Osteocyte (in vitro differentiated cells): ENCODE results near the gene SART3. TPM values are rescaled to one million over a fixed set of nuclear protein-coding genes. Genes with fewer than 3 reads are reported as not detected.

Experiments used
- DNase-seq: peaks from one replicate; pipeline ENCODE4 v3.0.0; 2021; ENCODE audit warnings: mixed read lengths; ENCODE audit not compliant: unreplicated experiment; ENCODE audit errors: extremely low spot score
- H3K27ac Mint-ChIP-seq: one replicate; pipeline ENCODE4 v1.8.0; 2021; ENCODE audit warnings: mild to moderate bottlenecking, mixed read lengths; ENCODE audit not compliant: unreplicated experiment
- H3K27me3 Mint-ChIP-seq: one replicate; pipeline ENCODE4 v1.8.0; 2021; ENCODE audit warnings: mixed read lengths; ENCODE audit not compliant: unreplicated experiment
- H3K36me3 Mint-ChIP-seq: one replicate; pipeline ENCODE4 v1.8.0; 2021; ENCODE audit warnings: mixed read lengths; ENCODE audit not compliant: unreplicated experiment
- H3K4me1 Mint-ChIP-seq: one replicate; pipeline ENCODE4 v1.8.0; 2021; ENCODE audit warnings: mixed read lengths; ENCODE audit not compliant: unreplicated experiment
- H3K4me3 Mint-ChIP-seq: one replicate; pipeline ENCODE4 v1.8.0; 2021; ENCODE audit warnings: mild to moderate bottlenecking, moderate library complexity, mixed read lengths; ENCODE audit not compliant: unreplicated experiment
- H3K9me3 Mint-ChIP-seq: one replicate; pipeline ENCODE4 v1.8.0; 2021; ENCODE audit warnings: mixed read lengths; ENCODE audit not compliant: unreplicated experiment
- CTCF ChIP-seq: fragments of 200-600 bp; sonication (generic); IDR thresholded peaks from 2 replicates; pipeline ENCODE4 v1.5.0; 2021; ENCODE audit warnings: antibody characterized with exemption, mild to moderate bottlenecking, moderate library complexity
- total RNA-seq: library from RNA; stranded (reverse); gene quantifications from 2 replicates; pipeline ENCODE4 v1.2.1, GENCODE V29; 2021

The SART3 gene
- total RNA-seq, 1 donor from 2014 or later = 47.2 TPM

GRCh38 chr12:108538616-108539195 lies 22.3 kb downstream of the SART3 start:
- Mint-ChIP-seq H3K27me3 (no peaks in the 10 kb centered on the region), H3K4me3 (no peak overlapping the region), H3K9me3 (no peaks in the 10 kb centered on the region), H3K27ac (no peak overlapping the region), H3K36me3 (peaks cover 46% of the 10 kb centered on the region), H3K4me1 (peaks cover 7% of the 10 kb centered on the region)
- TF ChIP-seq CTCF = no peak
- DNase-seq = no peak

GRCh38 chr12:108538146-108538545 lies 22.8 kb downstream of the SART3 start:
- Mint-ChIP-seq H3K4me1 (peaks cover 7% of the 10 kb centered on the region), H3K9me3 (no peaks in the 10 kb centered on the region), H3K4me3 (no peak overlapping the region), H3K27me3 (no peaks in the 10 kb centered on the region), H3K36me3 (peaks cover 44% of the 10 kb centered on the region), H3K27ac (no peak overlapping the region)
- TF ChIP-seq CTCF = no peak
- DNase-seq = no peak

GRCh38 chr12:108531929-108532848 lies 28.8 kb downstream of the SART3 start:
- Mint-ChIP-seq H3K4me1 (no peaks in the 10 kb centered on the region), H3K9me3 (no peaks in the 10 kb centered on the region), H3K27me3 (no peaks in the 10 kb centered on the region), H3K36me3 (peaks cover 52% of the 10 kb centered on the region), H3K27ac (no peak overlapping the region), H3K4me3 (no peak overlapping the region)
- TF ChIP-seq CTCF = no peak
- DNase-seq = peak; percentile 78

- H3K9me3 Mint-ChIP-seq = no peaks in the 10 kb centered on the region
- TF ChIP-seq CTCF = no peak
- no peak overlapping the region for H3K4me3 Mint-ChIP-seq
- no peak for DNase-seq
- H3K4me1 Mint-ChIP-seq = no peaks in the 10 kb centered on the region
- H3K27me3 Mint-ChIP-seq = no peaks in the 10 kb centered on the region
- no peak overlapping the region for H3K27ac Mint-ChIP-seq
- peaks cover 51% of the 10 kb centered on the region for H3K36me3 Mint-ChIP-seq
Measured at GRCh38 chr12:108530161-108530560, 30.8 kb downstream of the SART3 start.

- no peak for TF ChIP-seq CTCF
- Mint-ChIP-seq H3K27me3 (no peaks in the 10 kb centered on the region), H3K27ac (peak overlapping the region; percentile 38), H3K36me3 (peaks cover 59% of the 10 kb centered on the region), H3K4me3 (no peak overlapping the region), H3K4me1 (no peaks in the 10 kb centered on the region), H3K9me3 (no peaks in the 10 kb centered on the region)
- DNase-seq = no peak
Measured at GRCh38 chr12:108527166-108527496, 33.8 kb downstream of the SART3 start.
